GM18867 (cell line): ENCODE measurements around the gene ABHD16B.
"Not testable (repeated sequence)": the region's sequence is repeated elsewhere in the genome, so short reads cannot be mapped to it uniquely, and the experiment has no call there.

Experiments
- ATAC-seq: cut with Tn5 transposase; IDR thresholded peaks from one replicate; pipeline ENCODE4 v1.9.1; 2021; ENCODE audit warnings: mild to moderate bottlenecking, moderate library complexity; ENCODE audit not compliant: unreplicated experiment

Gene ABHD16B

DNA sequence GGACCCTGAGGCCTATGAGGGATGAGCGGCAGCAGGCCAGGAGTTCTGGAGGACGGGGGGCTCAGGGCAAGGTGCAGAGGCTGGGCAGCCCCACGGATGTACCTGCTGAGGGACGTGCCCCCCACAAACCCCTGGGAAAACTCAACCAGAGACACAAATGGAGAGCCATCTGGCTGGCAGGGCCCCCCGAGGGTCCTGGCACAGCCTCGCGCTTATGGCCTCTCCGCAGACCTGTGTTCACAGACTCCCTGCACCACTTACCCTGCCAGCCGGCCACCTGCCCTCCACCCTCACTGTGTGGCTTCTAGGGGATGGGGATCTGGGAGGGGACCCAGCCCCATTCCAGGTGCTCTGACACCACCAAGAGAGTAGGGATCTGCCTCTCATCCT, 26.8 kb upstream of the ABHD16B start:
- no peak for ATAC-seq

DNA sequence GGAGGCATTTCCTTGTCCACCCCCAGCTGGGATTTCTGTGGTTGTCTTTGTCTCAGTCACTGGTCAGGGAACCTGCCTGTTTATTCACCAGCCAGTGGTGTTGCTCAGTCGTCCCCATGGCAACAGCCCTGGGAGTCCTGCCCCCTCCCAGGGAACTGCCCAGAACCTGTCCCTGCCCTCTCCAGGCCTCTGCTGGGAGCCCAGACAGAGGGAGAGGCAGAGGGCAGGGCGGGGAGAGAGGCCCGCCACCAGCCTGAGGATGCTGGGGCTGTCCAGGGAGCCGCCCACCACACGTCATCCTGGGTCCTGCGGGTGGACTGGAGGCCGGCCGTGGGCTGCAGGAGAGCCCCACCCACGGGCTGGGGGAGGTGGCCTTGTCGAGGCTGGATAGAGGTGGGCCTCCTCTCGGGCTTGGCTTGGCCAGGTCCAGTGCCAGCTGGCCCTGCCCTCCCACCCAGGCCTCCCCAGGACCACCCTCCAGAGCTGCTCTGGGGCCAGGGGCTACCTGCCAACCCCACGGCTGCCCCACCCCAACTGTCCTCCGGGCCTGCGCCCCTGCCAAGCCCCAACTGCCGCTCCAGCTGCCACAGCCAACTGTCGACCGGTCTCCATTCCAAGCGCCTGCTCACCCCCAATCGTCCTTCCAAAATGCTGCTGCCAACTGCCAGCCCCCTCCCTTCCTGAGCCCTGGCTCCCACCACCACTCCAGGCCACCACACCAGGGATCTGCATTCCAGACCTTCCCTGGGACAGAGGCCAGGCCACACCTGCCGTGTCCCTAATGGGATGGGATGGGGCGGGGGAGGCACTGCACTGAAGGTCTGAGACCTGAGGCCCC, 26.1 kb upstream of the ABHD16B start:
- no peak for ATAC-seq

DNA sequence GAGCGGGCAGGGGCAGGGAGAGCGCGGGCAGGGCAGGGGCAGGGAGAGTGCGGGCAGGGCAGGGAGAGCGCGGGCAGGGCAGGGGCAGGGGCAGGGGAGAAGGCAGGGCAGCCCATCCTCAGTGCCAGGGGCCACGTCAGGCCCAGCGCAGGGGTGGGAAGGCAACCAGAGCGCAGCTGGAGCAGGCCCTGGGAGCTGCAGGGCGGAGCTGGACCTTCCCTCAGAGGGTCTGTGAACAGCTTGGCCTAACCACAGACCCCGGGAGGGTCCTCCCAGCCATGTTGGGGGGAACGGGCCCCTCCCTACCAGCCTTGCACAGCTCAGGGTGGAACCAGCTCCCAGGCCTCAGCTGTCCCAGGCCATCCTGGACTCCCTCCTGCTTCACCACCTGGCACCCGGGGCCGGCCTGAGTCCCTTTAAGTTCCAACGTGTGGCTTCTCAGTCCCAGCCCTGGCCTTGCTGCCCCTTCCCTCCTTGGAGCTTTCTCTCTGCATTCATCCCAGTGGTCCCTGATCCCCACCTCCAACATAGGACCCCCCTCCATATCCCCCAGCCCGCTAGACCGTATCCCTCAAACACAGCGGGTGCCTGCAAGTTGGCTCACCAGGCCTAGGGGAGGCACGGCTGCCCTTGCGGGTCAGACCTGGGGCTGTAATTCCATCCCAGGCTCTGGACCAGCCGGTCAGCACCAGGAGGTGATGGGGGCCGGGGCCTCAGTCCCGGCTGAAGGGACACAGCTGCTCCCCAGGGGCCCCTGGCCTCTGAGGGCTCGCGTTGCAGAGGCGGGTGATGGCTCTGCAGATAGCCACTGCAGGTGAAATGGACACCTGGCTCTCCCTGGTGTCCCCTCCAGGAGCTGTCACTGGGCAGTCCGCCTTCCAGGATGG, 24.6 kb upstream of the ABHD16B start:
- no peak for ATAC-seq

DNA sequence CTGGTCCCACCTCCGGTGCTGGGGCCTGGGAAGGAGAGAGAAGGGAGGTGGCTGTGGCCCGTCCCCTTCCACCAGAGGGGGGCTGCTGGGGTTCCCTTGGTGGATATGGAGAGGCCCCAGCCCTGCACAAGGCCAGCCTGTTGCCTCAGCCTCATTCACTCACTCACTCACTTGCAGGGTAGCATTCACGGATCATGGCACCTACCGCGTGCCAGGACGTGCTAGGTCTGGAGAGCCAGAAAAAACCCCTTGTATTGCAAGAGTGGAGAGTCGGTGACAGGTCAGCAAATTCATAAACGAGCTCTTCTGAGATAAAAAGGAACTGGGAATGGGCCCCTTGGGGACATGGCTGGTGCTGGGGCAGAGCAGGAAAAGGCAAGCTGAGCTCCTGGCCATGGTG, 23.8 kb upstream of the ABHD16B start:
- no peak for ATAC-seq

DNA sequence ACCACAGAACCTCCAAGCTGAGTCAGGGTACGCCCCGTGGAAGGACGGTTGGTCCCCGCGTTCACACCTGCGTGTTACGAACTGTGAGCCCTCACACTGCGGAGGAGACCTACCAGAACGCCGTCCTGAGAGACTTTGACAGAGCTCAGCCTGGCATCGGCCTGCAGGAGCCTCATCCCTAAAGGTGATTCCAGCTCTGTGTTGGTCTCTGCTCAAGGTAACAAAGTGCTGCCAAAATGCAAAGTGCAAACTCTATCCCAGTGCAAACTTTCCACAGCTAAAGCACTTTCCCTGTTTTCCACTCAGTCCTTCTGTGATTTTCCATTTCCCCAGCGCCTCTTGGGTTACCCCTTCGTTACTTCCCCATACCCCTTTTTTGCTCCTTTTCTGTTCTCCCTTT, 21.7 kb upstream of the ABHD16B start:
- ATAC-seq: no peak

DNA sequence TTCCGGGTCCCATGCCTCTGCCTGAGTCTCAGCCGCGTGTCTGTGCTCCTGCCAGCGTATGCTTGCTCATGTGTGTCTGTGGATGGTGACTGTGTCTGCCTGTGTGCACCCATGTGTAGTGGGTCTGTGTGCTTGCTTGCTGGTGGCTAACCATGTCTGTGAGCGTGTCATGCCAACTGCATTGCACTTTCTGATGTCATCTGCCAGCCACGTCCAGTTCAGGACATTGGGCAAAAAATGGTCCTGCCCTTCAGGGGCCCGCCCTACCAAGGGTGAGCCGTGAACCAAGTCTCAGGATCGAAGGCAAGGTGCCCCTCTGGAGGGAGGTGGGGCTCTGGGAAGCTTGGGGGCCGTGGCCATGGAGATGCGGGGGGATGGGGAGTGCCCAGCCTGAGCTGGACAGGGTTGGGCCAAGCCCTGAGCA, 20.9 kb upstream of the ABHD16B start:
- no peak for ATAC-seq

DNA sequence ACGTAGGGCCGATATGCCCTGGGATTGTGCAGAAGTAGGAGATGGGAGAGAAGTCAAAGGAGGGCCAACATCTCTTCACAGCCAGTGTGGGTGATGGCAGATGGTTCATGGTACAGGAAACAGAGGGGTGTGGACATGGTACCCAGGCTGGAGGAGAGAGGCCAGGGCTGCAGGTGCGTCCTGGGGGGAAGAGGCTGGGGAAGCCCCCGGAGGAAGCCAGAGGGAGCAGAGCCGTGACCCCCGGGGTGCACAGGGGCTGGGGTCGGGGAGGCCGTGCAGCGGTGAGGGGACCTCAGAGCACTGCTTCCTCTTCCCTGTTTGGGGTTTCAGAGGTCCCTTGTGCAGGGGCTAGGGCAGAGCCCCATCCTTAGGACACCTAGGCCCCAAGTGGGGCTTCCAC, 19.0 kb upstream of the ABHD16B start:
- no peak for ATAC-seq

DNA sequence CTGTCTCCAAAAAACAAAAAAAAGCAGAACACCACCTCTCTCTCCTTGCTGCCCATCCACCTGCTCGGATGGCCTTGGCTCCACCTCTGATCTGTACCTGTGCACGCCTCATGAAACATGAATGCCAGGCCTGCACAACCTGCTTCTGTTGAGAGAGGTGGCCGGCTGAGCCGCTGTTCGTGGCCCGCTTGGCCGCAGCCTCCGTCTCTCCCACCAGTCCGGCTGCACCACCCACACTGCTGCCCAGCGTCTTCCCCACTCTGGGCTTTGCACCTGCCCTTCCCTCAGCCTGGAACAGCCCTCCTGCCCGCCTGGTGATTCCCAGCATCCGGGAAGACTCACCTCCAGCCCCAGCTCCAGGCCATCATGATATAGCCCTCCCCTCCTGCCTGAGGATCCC, 18.1 kb upstream of the ABHD16B start:
- no peak for ATAC-seq

DNA sequence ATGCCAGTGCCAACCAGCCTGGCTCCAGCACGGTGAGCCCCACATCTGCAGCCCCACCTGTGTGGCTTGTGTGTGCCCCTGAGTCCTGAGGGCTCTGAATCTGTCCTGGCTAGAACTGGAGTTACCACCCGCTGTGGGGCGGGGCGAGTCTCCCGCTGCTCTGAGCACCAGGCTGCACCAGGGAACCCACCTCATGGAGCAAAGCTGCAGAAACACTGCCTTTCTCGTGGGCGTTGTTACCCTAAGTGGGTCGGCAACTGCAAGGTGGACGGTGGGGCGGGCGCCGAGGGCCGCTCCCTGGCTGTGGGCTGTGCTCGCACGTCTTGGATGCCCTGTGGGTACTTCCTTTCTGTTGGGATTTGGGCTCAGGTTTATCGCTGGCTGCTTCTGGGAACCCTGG, 17.5 kb upstream of the ABHD16B start:
- no peak for ATAC-seq

DNA sequence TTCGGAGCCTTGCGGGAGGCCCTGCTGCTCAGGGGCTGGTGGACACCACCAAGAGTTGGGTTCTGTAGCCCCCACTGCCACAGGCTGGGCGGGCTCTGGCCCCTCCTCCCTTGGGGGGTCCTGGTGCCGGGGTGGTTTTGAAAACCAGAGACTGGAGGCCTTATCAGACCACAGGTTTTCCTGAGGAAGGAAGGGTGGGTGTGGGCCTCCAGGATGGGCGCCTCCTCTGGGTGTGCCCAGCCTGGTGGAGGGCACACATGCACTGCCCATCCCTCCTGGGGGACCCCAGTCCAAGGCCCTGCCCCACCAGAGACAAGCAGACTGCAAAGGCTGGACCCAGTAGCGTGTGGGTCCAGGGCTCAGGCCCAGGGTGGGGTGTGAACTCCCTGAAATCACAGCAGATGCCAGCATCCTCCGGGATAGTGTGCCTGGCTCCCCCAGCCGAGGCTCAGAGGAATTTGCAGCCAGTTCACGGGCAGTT, 16.7 kb upstream of the ABHD16B start:
- no peak for ATAC-seq

DNA sequence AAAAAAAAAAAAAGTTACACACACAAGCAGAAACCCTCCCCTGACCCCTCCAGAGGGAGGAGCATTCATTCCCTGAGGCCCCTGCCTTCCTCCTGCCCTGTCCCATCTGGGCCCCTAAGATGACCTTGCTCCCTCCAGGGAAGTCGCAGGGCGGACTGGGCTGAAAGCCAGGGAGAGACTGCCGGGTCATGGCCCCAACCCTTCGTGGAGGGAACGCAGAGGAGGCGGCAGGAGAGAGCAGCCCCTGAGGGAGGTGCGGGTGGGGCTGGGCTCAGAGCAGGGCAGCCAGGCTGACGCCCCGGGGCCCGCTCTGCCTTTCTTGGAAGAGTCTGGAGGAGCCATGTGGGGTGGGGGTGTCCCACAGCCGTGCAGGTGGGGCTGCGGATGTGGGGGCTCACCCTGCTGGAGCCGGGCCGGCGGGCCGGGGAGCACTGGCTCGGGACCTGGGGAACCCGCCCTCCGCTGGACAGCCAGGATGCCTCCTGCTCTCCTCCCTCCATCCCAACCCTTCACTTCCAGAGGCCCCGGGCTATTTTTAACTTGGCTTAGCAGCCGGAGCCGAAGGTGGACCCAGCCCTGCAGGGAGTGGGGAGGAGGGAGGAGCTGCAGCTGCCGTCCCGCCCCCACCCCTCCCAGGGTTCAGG, 15.0 kb upstream of the ABHD16B start:
- ATAC-seq: no peak

DNA sequence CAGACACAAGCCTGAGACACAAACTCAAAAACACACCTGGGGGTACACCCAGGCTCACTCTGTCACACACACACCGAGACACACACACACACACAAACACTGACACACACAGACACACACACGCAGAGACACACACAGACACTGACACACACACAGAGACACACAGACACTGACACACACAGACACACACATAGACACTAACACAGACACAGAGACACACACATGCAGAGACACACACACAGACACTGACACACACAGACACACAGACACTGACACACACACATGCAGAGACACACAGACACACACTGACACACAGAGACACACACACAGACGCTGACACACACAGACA, 14.4 kb upstream of the ABHD16B start:
- no peak for ATAC-seq

DNA sequence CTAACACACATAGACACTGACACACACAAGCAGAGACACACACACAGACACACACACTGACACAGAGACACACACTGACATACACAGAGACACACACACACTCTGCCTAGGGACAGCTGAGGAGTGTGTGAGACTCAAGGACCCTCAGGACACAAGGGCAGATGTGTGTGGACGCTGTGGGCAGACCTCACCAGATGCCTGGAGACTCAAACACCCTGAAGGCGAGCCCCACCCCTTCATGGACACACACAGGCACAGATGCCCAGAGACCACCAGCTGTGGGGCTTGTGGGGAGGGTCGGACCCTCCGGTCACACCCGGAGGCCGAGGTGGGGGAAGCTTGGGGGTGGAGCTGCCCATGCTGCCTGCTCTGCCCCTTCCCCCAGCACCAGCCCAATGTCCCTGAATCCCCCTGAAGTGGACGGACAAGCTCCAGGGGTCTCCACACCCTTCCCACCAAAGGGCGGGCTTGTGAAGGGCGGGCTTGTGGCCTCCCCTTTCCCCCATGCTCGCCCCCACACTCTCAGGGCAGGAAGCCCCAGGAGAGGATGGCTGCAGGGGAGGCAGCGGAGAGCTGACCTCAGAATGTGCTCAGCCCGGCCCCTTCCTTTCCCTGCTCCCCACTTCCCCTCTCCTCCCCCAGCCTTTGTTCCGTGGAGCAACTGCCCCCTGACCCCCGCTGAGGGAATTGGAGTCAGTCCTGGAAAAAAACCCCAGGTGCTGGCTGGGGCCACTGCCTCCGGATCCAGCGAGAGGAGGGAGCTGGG, 13.9 kb upstream of the ABHD16B start:
- ATAC-seq: no peak

DNA sequence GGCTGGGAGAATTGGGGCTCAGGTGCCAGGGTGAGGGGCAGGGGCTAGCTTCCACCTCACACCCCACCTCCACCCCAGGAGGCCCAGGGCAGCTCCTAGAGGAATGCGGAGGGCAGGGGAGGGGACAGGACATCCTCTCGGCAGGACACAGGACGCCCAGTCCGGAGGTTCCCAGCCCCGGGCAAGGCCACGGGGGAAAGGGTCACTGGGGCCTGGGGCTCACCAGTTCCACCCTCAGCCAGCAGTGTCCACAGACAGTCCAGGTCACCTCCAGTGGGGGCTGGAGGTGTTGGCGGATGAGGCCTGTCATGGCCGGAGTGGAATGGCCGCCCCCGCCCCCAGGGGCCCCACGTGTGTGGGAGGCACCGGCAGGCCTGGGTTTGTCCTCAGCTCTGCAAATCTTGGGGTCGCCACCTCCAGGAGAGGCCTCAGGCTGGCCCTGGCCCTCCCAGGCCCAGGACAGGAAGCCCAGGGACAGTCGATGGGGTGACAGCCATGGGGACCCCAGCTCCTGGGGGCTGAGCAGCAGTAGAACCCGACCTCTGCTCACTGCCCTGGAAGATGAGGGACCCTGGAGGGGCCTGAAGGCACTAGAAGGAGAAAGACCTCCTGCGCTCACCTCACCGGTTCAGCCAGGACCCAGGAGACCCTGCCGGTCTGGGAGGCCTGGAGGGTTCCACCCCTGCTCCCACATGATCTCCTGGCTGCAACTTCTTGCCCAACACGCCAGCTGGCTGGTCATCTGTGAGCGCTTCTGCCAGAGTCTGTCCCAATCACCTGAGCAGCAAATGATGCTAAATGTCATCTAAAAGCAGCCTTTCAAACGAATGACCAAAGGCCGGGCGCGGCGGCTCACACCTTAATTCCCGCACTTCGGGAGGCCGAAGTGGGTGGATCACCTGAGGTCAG, 13.0 kb upstream of the ABHD16B start:
- no peak for ATAC-seq

DNA sequence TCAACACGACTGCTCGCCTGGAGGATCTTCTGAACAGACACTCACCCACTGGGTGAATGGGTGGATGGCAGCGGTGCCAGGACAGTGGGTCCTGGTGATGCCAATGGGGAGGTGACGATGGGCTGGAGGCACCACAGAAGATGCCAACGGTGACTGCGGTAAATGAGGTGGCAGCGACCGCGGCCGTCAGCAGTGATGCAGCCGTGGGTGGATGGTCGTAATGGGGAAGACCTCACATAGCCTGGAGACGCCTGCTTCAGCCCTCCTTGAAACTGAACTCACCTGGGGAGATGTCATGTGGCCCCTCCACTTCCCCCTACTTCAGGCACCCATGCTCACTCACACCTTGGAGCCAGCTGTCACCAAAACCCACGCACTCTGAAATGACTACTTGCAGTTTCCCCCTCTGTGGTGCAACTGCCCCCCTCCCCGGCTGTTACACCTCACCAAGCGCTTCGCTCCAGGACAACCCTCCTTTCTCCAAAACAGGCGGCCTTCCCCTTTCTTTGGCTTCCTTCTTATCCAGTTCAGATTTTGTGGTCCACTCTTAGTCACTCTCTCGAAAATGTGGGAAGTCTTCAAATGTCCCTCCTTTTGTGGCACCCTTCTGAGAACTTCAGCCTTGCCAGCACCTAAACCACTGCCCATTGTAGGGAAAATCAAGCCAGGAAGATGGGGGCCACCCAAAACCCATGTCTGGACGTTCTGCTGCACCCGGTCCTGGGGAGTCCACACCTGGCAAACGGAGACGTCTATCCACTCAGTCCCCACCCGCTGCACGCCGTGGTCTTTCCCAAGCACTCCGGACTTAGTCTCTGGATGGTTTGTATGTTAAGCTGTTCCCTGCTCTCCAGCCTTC, 10.4 kb upstream of the ABHD16B start:
- peak; percentile 78 for ATAC-seq

DNA sequence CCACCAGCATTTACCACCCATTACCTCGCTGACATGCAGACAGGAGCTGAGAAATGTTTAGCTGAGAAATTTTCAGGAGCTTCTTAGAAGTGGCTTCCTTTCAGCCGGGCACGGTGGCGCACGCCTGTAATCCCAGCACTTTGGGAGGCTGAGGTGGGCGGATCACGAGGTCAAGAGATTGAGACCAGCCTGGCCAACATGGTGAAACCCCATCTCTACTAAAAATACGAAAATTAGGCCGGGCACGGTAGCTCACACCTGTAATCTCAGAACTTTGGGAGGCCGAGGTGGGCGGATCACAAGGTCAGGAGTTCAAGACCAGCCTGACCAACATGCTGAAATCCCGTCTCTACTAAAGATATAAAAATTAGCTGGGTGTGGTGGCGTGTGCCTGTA, 9.8 kb upstream of the ABHD16B start:
- ATAC-seq: not testable (repeated sequence)

DNA sequence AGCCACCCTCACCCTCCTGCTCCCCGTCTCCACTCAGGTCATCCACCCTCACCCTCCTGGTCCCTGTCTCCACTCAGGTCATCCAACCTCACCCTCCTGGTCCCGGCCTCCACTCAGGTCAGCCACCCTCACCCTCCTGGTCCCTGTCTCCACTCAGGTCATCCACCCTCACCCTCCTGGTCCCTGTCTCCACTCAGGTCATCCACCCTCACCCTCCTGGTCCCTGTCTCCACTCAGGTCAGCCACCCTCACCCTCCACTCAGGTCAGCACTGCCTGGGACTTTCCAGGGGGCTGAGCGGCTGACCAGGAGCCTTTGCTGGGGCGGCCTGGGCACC, 7.6 kb upstream of the ABHD16B start:
- not testable (repeated sequence) for ATAC-seq

DNA sequence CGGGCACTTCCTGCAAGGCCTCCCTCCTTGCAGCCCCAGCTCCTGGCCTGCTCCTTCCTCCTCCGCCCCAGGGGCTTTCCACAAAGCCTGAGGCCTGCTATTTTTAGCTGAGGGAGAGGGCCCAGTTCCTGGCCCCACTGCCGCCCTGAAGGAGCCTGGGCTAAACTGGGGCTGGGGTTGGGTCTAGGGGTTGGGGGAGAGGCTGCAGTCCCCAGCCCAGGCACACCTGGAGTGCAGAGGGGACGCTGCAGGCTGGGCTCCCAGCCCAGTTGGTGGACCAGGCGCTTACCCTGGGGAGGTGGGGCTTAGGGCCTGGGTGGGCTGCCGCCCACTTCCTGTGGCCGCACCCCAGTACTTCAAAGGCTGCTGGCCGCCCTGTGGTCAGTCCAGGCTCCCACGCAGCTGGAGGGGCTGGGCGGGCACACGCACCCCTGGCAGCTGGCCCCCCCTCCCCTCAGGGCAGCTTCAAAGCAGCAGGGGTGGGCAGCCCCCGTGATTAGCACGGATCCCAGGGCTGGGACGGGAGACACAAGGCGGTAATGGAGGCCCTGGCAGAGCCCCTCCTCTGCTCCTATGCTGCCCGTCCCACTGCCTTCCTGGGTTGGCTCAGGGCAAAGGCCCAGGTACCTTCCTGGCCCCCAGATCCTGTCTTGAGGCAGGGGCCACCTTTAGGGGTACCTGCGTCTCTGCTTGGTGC, 7.1 kb upstream of the ABHD16B start:
- ATAC-seq: no peak
